Stimulated activated effector memory CD8-positive, alpha-beta T cell treated with anti-CD3 and anti-CD28 coated beads, Interleukin-12 subunit alpha, Interleukin-12 subunit beta, amount 100 ng/mL, for 72 hours (primary cell): ENCODE results near the gene UBL5.
A peak's percentile ranks its signal among the peaks of the same experiment; 100 is the strongest.
"Not testable (repeated sequence)": the region's sequence is repeated elsewhere in the genome, so short reads cannot be mapped to it uniquely, and the experiment has no call there.

Source experiments
- ATAC-seq: fragments of 150-1000 bp; cut with Tn5 transposase; 2 replicates; pipeline ENCODE4 v1.10.0; 2021
- DNase-seq, 2 donors: peaks; one replicate each; pipeline ENCODE4 v3.0.0; 2021 to 2022; ENCODE audit warnings: low spot score in 2 of 2
- H3K27ac Mint-ChIP-seq: one replicate; pipeline ENCODE4 v1.8.0; 2022; ENCODE audit warnings: mild to moderate bottlenecking, mixed read lengths
- H3K36me3 Mint-ChIP-seq: one replicate; pipeline ENCODE4 v1.8.0; 2022; ENCODE audit warnings: mild to moderate bottlenecking, mixed read lengths
- H3K4me1 Mint-ChIP-seq: one replicate; pipeline ENCODE4 v1.8.0; 2022; ENCODE audit warnings: mixed read lengths
- H3K4me3 Mint-ChIP-seq: one replicate; pipeline ENCODE4 v1.8.0; 2022; ENCODE audit warnings: mild to moderate bottlenecking, mixed read lengths
- H3K9me3 Mint-ChIP-seq: one replicate; pipeline ENCODE4 v1.8.0; 2022; ENCODE audit warnings: mixed read lengths

Gene UBL5

DNA sequence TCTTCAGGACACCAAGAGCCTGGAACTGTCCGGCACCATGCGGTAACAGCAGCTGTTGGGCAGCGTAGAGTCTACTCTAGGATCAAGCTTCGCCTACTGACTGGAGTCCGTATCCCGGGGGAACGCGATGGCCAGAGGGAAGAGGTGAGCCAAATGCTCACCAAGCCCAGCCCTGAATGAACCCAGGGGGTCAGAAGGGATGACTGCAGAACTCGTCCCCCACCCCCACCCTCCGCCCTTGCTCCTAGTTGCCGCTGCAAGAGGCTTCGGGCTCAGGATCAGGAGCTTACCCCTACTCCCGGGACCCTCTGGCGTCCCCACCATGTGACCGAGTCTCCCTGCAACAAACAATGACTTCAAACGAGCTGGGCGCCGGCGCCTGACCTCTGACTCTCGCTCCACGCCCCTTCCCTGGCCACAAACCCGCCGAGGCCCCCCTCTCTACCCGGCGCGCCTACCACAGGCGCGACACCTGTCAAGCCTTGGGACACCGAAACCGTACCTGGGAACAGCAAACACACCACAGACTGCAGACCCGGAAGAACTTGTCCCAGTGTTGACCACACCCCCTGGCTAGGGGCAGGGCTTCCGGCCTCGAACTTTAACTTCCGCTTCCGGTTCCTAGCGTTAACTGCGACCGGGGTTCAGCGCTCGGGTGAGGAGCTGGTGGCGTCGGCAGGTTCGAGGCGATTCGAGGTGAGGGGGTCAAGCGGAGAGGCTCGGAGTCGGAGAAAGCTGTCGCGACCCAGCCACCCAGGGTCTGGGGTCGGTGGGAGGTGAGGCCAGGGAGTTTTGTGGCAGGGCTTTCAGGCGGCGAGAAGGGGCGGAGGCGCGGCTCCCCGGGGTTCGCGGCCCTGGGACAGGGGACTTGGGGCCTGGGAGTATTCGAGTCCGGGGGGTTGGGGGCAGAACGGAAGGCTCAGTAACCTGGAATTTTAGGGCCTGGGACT is at the start of gene UBL5:
Gene UBL5, plus strand, starts transcription at position 630 of the 950 bp plus-strand sequence. CDS start 420 bp downstream, outside the sequence.
- peaks cover 25% of the 10 kb centered on the region for H3K4me1 Mint-ChIP-seq
- ATAC-seq (peak; percentile 98), DNase-seq (peak; percentile 76 to 92)
- H3K36me3 Mint-ChIP-seq = peaks cover 54% of the 10 kb centered on the region
- no peaks in the 10 kb centered on the region for H3K9me3 Mint-ChIP-seq
- peak within 1 kb of the TSS; percentile 100 for H3K4me3 Mint-ChIP-seq
- peak within 1 kb of the TSS; percentile 99 for H3K27ac Mint-ChIP-seq

DNA sequence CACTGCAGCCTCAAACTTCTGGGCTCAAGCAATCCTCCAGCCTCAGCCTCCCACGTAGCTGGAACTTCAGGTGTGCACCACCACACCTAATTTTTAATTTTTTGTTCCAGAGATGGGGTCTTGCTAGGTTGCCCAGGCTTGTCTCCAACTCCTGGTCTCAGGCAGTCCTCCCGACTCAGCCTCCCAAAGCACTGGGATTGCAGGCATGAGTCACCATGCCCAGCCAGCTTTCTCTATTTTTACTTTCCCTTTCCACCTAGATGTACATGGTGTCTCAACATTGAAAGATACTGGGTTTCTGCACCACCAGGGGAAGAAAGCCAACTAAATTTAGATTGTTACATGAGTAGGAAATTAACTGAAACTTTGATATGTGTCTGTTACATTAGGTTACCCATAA is 45.4 kb upstream of the UBL5 start:
- Mint-ChIP-seq H3K27ac (no peak overlapping the region), H3K9me3 (peaks cover 7% of the 10 kb centered on the region), H3K4me1 (peaks cover 29% of the 10 kb centered on the region), H3K36me3 (peaks cover 17% of the 10 kb centered on the region), H3K4me3 (no peak overlapping the region)
- ATAC-seq (no peak), DNase-seq (no peak)

DNA sequence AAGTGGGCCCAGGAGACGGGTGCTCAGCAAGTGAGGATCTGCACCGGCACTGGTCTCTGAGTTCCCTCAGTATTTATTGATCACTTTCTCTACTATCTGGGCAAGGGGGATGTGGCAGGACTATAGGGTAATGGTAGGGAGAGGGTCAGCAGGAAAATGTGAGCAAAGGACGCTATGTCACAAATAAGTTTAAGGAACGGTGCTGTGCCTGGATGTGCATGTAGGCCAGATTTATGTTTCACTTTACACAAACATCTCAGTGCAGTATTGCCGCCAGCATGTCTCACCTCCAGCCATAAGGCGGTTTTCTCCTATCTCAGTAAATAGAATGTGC is 43.6 kb upstream of the UBL5 start:
- peak overlapping the region; percentile 91 for H3K4me3 Mint-ChIP-seq
- DNase-seq, H3K27ac Mint-ChIP-seq, H3K9me3 Mint-ChIP-seq, ATAC-seq: not testable (repeated sequence)
- H3K4me1 Mint-ChIP-seq = peaks cover 29% of the 10 kb centered on the region
- H3K36me3 Mint-ChIP-seq = peaks cover 17% of the 10 kb centered on the region

GRCh38 chr19:9785367-9786331 is 42.1 kb upstream of the UBL5 start:
- H3K9me3 Mint-ChIP-seq = no peaks in the 10 kb centered on the region
- DNase-seq = peak; percentile 83 to 97
- H3K4me3 Mint-ChIP-seq = peak overlapping the region; percentile 91

DNA sequence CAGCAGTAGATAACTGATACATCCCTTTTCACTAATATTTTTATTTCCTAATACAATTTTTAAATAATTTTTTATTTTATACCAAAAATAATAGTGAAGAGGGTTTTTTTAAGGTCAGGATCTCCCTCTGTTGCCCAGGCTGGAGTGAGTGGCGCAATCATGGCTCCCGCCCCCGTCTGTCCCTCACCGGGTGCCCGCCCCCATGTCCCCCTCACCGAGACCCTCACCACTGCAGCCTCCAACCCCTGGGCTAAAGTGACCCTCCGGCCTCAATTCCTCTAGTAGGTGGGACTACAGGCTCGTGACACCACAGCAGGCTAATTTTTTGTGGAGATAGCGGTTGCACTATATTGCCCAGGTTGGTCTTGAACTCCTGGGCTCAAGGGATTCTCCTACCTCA is 41.4 kb upstream of the UBL5 start:
- ATAC-seq (no peak), DNase-seq (no peak)
- Mint-ChIP-seq H3K9me3 (no peaks in the 10 kb centered on the region), H3K4me3 (peak overlapping the region; percentile 91), H3K4me1 (peaks cover 37% of the 10 kb centered on the region), H3K36me3 (peaks cover 22% of the 10 kb centered on the region), H3K27ac (peak overlapping the region; percentile 95)

More at GRCh38 chr19:9785367-9786331, 42.1 kb upstream of the UBL5 start:
- ATAC-seq = peak; percentile 91
- Mint-ChIP-seq H3K27ac (peak overlapping the region; percentile 95), H3K4me1 (peaks cover 35% of the 10 kb centered on the region), H3K36me3 (peaks cover 22% of the 10 kb centered on the region)

DNA sequence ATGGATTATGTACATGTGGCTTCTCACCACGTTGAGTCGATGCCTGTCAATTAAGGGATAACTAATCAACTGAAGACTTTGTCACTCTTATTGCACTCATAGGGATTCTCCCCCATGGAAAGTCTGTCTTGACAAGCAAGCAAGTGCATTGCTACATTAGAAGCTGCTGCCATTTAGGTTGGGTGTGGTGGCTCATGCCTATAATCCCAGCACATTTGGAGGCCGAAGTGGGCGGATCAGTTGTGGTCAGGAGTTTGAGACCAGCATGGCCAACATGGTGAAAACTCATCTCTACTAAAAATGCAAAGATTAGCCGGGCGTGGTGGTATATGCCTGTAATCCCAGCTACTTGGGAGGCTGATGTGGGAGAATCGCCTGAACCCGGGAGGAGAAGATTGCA is 40.9 kb upstream of the UBL5 start:
- Mint-ChIP-seq H3K27ac (no peak overlapping the region), H3K4me1 (peaks cover 41% of the 10 kb centered on the region)
- no peak for ATAC-seq

GRCh38 chr19:9788604-9789003 is 39.1 kb upstream of the UBL5 start:
- Mint-ChIP-seq H3K36me3 (peaks cover 28% of the 10 kb centered on the region), H3K4me1 (peaks cover 35% of the 10 kb centered on the region)
- not testable (repeated sequence) for DNase-seq, H3K9me3 Mint-ChIP-seq, H3K4me3 Mint-ChIP-seq, ATAC-seq, H3K27ac Mint-ChIP-seq

More for the DNA sequence above, 40.9 kb upstream of the UBL5 start:
- H3K36me3 Mint-ChIP-seq = peaks cover 22% of the 10 kb centered on the region
- peak overlapping the region; percentile 91 for H3K4me3 Mint-ChIP-seq
- no peaks in the 10 kb centered on the region for H3K9me3 Mint-ChIP-seq
- DNase-seq = no peak

- ATAC-seq = no peak
- peaks cover 25% of the 10 kb centered on the region for H3K36me3 Mint-ChIP-seq
- DNase-seq = no peak
- peaks cover 35% of the 10 kb centered on the region for H3K4me1 Mint-ChIP-seq
- no peak overlapping the region for H3K4me3 Mint-ChIP-seq
- no peak overlapping the region for H3K27ac Mint-ChIP-seq
- H3K9me3 Mint-ChIP-seq = no peaks in the 10 kb centered on the region
Observed at GRCh38 chr19:9789066-9789465, 38.7 kb upstream of the UBL5 start.

GRCh38 chr19:9789579-9789978 is 38.1 kb upstream of the UBL5 start:
- DNase-seq = not testable (repeated sequence)

GRCh38 chr19:9791073-9791367 is 36.7 kb upstream of the UBL5 start:
- Mint-ChIP-seq H3K4me3 (peak overlapping the region; percentile 90), H3K27ac (peak overlapping the region; percentile 95)
- ATAC-seq = not testable (repeated sequence)

More at GRCh38 chr19:9789579-9789978, 38.1 kb upstream of the UBL5 start:
- not testable (repeated sequence) for H3K9me3 Mint-ChIP-seq, H3K27ac Mint-ChIP-seq, ATAC-seq, H3K4me3 Mint-ChIP-seq
- H3K4me1 Mint-ChIP-seq = peaks cover 31% of the 10 kb centered on the region
- H3K36me3 Mint-ChIP-seq = peaks cover 22% of the 10 kb centered on the region

GRCh38 chr19:9791552-9792205 is 36.0 kb upstream of the UBL5 start:
- Mint-ChIP-seq H3K36me3 (peaks cover 11% of the 10 kb centered on the region), H3K4me1 (peaks cover 21% of the 10 kb centered on the region), H3K4me3 (peak overlapping the region; percentile 90), H3K27ac (peak overlapping the region; percentile 95), H3K9me3 (no peaks in the 10 kb centered on the region)
- DNase-seq (peak; percentile 73 to 94), ATAC-seq (peak; percentile 81)

More at GRCh38 chr19:9791073-9791367, 36.7 kb upstream of the UBL5 start:
- H3K9me3 Mint-ChIP-seq, DNase-seq: not testable (repeated sequence)
- H3K36me3 Mint-ChIP-seq = peaks cover 11% of the 10 kb centered on the region
- peaks cover 21% of the 10 kb centered on the region for H3K4me1 Mint-ChIP-seq

DNA sequence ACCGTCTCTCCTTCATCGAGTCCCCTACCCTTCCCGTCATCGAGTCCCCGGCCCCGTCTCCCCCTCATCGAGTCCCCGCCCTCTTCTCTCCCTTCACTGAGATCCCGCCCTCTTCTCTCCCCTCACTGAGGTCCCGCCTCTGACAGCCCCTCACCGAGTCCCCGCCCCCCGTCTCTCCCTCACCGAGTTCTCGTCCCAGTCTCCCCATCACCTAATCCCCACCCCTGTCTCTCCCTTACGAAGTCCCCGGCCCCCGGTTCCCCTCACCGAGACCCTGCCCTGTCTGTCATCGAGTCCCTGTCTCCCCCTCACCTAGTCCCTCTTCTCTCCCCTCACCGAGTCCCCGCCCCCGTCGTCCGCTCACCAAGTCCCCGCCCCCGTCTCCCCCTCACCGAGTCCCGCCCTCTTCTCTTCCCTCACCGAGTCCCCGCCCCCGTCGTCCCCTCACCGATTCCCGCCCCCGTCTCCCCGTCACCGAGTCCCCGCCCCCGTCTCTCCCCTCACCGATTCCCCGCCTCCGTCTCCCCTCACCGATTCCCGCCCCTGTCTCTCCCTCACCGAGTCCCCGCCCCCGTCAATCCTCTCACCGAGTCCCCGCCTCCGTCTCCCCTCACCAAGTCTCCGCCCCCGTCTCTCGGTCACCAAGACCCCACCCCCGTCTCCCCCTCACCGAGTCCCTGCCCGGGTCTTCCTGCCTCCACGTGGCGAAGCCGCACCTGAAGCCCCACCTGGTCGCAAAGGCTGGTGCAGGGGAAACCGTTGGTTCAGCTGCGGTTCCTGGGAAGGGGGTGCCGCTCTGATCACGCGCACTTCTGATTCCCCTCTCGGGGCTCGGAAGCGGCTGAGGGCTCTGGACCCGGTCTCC is 35.3 kb upstream of the UBL5 start:
- Mint-ChIP-seq H3K27ac (peak overlapping the region; percentile 95), H3K36me3 (peaks cover 11% of the 10 kb centered on the region), H3K9me3 (no peaks in the 10 kb centered on the region), H3K4me3 (peak overlapping the region; percentile 90), H3K4me1 (peaks cover 21% of the 10 kb centered on the region)
- peak; percentile 76 for ATAC-seq
- peak; percentile 78 to 96 for DNase-seq

DNA sequence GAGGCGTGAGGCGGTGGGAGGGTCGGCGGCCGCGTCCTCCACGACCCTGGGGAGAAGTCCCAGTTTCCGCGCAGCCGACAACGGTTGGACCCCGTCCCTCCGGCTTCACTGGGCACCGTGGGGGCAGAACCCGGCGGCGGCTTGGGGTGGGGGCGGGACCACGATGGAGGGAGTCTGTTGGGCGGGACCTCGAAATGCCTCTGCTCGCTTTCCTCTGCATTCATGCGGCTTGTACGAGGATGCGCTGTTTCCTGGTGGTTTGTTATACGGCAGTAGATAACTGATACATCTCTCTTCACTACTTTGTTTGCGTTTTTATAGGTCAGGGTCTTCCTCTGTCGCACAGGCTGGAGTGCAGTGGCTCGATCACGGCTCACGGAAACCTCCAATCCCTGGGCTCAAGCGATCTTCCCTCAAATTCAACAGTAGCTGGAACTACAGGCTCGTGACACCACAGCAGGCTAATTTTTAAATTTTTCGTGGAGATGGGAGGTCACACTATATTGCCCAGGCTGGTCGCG is 34.6 kb upstream of the UBL5 start:
- Mint-ChIP-seq H3K4me3 (peak overlapping the region; percentile 90), H3K27ac (peak overlapping the region; percentile 95), H3K36me3 (peaks cover 11% of the 10 kb centered on the region), H3K4me1 (peaks cover 21% of the 10 kb centered on the region), H3K9me3 (no peaks in the 10 kb centered on the region)
- ATAC-seq = peak; percentile 44
- DNase-seq = no peak
